Karpas-422 (cell line): ENCODE data around the gene SELENOV. TPM values are rescaled to one million over a fixed set of nuclear protein-coding genes. Genes with fewer than 3 reads are reported as not detected.

Experiments
- DNase-seq: peaks from one replicate; pipeline ENCODE4 v3.0.0-alpha.2; 2015
- H2AFZ ChIP-seq: fragments of 200-600 bp; sonication (generic); 2 replicates; pipeline ENCODE4 v1.6.1; 2014; ENCODE audit warnings: antibody characterized with exemption, low read length, mixed read lengths
- H3K27ac ChIP-seq: fragments of 200-600 bp; sonication (generic); 2 replicates; pipeline ENCODE4 v1.5.1; 2014; ENCODE audit warnings: mild to moderate bottlenecking, low read length, moderate library complexity
- H3K27me3 ChIP-seq: fragments of 200-600 bp; sonication (generic); 2 replicates; pipeline ENCODE4 v1.6.1; 2014; ENCODE audit warnings: low read length, mixed read lengths
- H3K36me3 ChIP-seq: fragments of 200-600 bp; sonication (generic); 2 replicates; pipeline ENCODE4 v1.6.1; 2014; ENCODE audit warnings: low read length, mixed read lengths; ENCODE audit not compliant: insufficient read depth
- H3K4me1 ChIP-seq: fragments of 200-600 bp; sonication (generic); 2 replicates; pipeline ENCODE4 v1.6.1; 2014; ENCODE audit warnings: mild to moderate bottlenecking, low read length, mixed read lengths
- H3K4me2 ChIP-seq: fragments of 200-600 bp; sonication (generic); 2 replicates; pipeline ENCODE4 v1.6.1; 2014; ENCODE audit warnings: low read length, low read depth, mild to moderate bottlenecking; ENCODE audit not compliant: poor library complexity, severe bottlenecking
- H3K4me3 ChIP-seq: fragments of 200-600 bp; sonication (generic); 2 replicates; pipeline ENCODE4 v1.5.1; 2014; ENCODE audit warnings: mild to moderate bottlenecking, antibody characterized with exemption, low read length, mixed read lengths
- H3K79me2 ChIP-seq: fragments of 200-600 bp; sonication (generic); 2 replicates; pipeline ENCODE4 v1.6.1; 2014; ENCODE audit warnings: mild to moderate bottlenecking, low read length, mixed read lengths
- H3K9ac ChIP-seq: fragments of 200-600 bp; sonication (generic); 2 replicates; pipeline ENCODE4 v1.6.0; 2014; ENCODE audit warnings: low read length
- H3K9me2 ChIP-seq: fragments of 200-600 bp; sonication (generic), shearing (Covaris generic); replicated peaks from 2 replicates; pipeline ENCODE4 v1.6.0; 2014; ENCODE audit warnings: mild to moderate bottlenecking, low read length, moderate library complexity; ENCODE audit not compliant: insufficient read depth
- H3K9me3 ChIP-seq: fragments of 300-700, 200-600 bp; sonication (generic); 2 replicates; pipeline ENCODE4 v1.6.1; 2014; ENCODE audit warnings: low read length, mixed read lengths
- H4K20me1 ChIP-seq: fragments of 200-600 bp; sonication (generic); 2 replicates; pipeline ENCODE4 v1.6.1; 2014; ENCODE audit warnings: mild to moderate bottlenecking, antibody characterized with exemption, low read length, low read depth; ENCODE audit not compliant: insufficient read depth
- total RNA-seq: library from RNA; depleted of rRNA; stranded (reverse); fragments of >200 nt; shearing (Covaris generic); gene quantifications from 2 replicates; pipeline ENCODE4 v1.2.3, GENCODE V29; 2014; ENCODE audit warnings: low replicate concordance; rRNA removed

The SELENOV gene
- total RNA-seq = not detected in 2 replicates

DNA sequence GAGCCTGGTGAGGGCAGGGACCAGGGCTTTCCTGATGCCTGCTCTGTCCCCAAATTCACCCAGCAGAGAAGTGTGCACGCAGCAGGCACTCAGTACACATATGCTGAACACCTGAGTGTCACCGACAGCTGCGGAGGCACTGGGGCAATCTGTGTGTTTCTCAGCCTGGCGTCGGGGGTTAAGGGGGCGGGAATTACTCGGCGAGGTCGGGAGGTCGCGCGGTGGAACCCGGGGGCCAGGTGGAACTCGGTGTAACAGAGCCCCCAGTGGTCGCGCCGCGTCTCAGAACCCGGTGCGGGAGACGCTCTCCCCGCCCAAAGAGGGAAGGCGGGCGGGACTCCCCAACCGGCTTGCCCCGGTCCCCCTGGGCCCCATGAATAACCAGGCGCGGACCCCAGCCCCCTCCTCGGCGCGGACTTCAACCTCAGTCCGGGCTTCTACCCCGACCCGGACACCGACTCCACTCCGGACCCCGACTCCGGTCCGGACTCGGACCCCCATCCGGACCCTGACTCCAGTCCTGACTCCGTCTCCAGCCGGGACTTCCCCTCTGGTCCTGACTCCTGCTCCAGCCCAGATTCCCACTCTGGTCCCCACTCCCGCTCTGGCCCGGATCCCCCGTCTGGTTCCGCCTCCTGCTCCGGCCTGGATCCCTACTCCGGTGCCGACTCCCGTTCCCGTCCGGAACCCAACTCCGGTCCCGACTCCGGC is at the start of gene SELENOV:
SELENOV (plus strand) TSS at position 300 of the 711 bp plus-strand sequence; CDS start at position 374, 74 bp downstream.
- no peak within 1 kb of the TSS for H3K4me2 ChIP-seq
- H4K20me1 ChIP-seq = no peaks in the 10 kb centered on the region
- no peak for DNase-seq

DNA sequence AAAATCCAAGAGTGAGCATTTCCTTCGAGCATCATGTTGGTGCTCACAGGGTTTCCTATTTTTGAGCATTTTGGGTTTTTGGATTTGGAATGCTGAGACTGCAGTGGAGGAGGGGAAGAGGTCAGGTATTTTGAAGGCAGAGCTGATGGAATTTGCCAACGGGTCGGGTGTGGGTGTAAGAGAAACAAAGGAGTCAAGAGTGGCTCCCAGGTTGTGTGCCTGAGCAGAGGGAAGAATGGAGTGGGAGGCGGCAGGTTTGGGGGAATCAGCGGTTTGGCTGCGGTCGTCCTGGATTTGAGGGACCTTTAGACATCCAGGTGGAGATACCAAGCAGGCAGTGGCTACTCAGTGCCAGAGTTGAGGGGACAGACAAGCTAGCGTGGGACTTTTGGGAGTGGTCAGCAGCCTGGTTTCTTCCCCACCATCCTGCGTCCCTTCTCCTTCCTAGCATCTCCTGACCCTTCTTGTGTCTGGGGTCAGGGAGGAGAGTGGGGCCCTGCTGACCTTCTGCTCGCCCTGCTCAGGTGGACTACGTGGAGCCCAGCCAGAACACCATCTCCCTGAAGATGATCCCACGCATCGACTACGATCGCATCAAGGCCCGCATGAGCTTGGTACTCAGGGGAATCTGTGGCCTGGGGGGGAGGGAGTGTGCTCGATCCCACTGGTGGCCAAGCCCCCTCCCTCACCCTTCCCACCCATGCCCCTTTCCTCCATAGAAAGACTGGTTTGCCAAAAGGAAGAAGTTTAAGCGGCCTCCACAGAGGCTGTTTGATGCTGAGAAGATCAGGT is 48.8 kb upstream of the SELENOV start:
- Histone ChIP-seq H3K9me2 (no peaks in the 10 kb centered on the region), H3K79me2 (peaks cover 7% of the 10 kb centered on the region), H2AFZ (no peak overlapping the region), H3K4me1 (no peaks in the 10 kb centered on the region), H3K4me2 (no peak overlapping the region), H4K20me1 (0 out of 2 replicates have a peak, but pooled peaks cover 6% of the 10 kb centered on the region), H3K9me3 (no peaks in the 10 kb centered on the region), H3K9ac (no peak overlapping the region), H3K27ac (no peak overlapping the region), H3K36me3 (peaks cover 24% of the 10 kb centered on the region), H3K4me3 (no peak overlapping the region), H3K27me3 (no peaks in the 10 kb centered on the region)
- DNase-seq = no peak

More for the DNA sequence above, at the start of gene SELENOV:
- Histone ChIP-seq H3K9me2 (no peaks in the 10 kb centered on the region), H3K9ac (no peak within 1 kb of the TSS), H3K79me2 (no peaks in the 10 kb centered on the region), H3K9me3 (no peaks in the 10 kb centered on the region), H3K4me1 (no peaks in the 10 kb centered on the region), H3K27ac (no peak within 1 kb of the TSS), H3K36me3 (no peaks in the 10 kb centered on the region), H3K27me3 (no peaks in the 10 kb centered on the region), H3K4me3 (no peak within 1 kb of the TSS), H2AFZ (no peak within 1 kb of the TSS)

GRCh38 chr19:39467941-39468340 is 47.0 kb upstream of the SELENOV start:
- H3K4me2 ChIP-seq = no peak overlapping the region
- H3K27me3 ChIP-seq = no peaks in the 10 kb centered on the region
- no peak for DNase-seq
- peaks cover 4% of the 10 kb centered on the region for H3K79me2 ChIP-seq
- H3K9me3 ChIP-seq = no peaks in the 10 kb centered on the region
- H3K4me1 ChIP-seq = no peaks in the 10 kb centered on the region
- no peak overlapping the region for H3K4me3 ChIP-seq
- H3K36me3 ChIP-seq = peaks cover 24% of the 10 kb centered on the region
- no peak overlapping the region for H3K27ac ChIP-seq
- H3K9me2 ChIP-seq = no peaks in the 10 kb centered on the region
- H4K20me1 ChIP-seq = 0 out of 2 replicates have a peak, but pooled peaks cover 6% of the 10 kb centered on the region
- H3K9ac ChIP-seq = no peak overlapping the region
- no peak overlapping the region for H2AFZ ChIP-seq

DNA sequence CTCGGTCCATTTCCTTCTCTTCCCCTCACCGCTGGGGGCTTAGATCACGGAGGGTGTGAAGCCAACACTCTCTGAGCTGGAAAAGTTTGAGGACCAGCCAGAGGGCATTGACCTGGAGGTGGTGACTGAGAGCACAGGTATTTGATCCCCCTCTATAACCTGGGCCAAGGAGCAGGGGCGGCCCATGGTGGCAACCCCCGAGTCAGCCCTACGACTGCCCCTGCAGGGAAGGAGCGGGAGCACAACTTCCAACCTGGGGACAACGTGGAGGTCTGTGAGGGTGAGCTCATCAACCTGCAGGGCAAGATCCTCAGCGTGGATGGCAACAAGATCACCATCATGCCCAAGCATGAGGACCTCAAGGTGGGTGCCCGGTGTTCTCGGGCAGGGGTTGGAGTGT is 45.9 kb upstream of the SELENOV start:
- H3K27me3 ChIP-seq = no peaks in the 10 kb centered on the region
- no peak overlapping the region for H3K4me2 ChIP-seq
- H3K36me3 ChIP-seq = peaks cover 17% of the 10 kb centered on the region
- H4K20me1 ChIP-seq = 0 out of 2 replicates have a peak, but pooled peaks cover 6% of the 10 kb centered on the region
- H3K9me3 ChIP-seq = no peaks in the 10 kb centered on the region
- H3K79me2 ChIP-seq = no peaks in the 10 kb centered on the region; the same call in 1 of the 2 replicates
- no peak overlapping the region for H3K4me3 ChIP-seq
- H2AFZ ChIP-seq = no peak overlapping the region
- no peak overlapping the region for H3K27ac ChIP-seq
- no peaks in the 10 kb centered on the region for H3K9me2 ChIP-seq
- no peak for DNase-seq
- H3K4me1 ChIP-seq = no peaks in the 10 kb centered on the region
- H3K9ac ChIP-seq = no peak overlapping the region

- H3K4me3 ChIP-seq = no peak overlapping the region
- H3K9me3 ChIP-seq = no peaks in the 10 kb centered on the region
- no peaks in the 10 kb centered on the region; the same call in 1 of the 2 replicates for H3K79me2 ChIP-seq
- no peaks in the 10 kb centered on the region for H3K4me1 ChIP-seq
- no peak overlapping the region for H3K9ac ChIP-seq
- peaks cover 20% of the 10 kb centered on the region for H3K36me3 ChIP-seq
- H3K27me3 ChIP-seq = no peaks in the 10 kb centered on the region
- H3K27ac ChIP-seq = no peak overlapping the region
- H3K4me2 ChIP-seq = no peak overlapping the region
- 0 out of 2 replicates have a peak, but pooled peaks cover 6% of the 10 kb centered on the region for H4K20me1 ChIP-seq
- no peak overlapping the region for H2AFZ ChIP-seq
- DNase-seq = no peak
- no peaks in the 10 kb centered on the region for H3K9me2 ChIP-seq
Observed at GRCh38 chr19:39469567-39469966, 45.4 kb upstream of the SELENOV start.

GRCh38 chr19:39470724-39471339 is 44.1 kb upstream of the SELENOV start:
- Histone ChIP-seq H3K9me2 (no peaks in the 10 kb centered on the region), H2AFZ (no peak overlapping the region), H3K9me3 (no peaks in the 10 kb centered on the region), H3K27ac (no peak overlapping the region), H3K9ac (no peak overlapping the region), H4K20me1 (0 out of 2 replicates have a peak, but pooled peaks cover 2% of the 10 kb centered on the region), H3K4me1 (no peaks in the 10 kb centered on the region), H3K4me3 (no peak overlapping the region), H3K27me3 (no peaks in the 10 kb centered on the region), H3K36me3 (peaks cover 26% of the 10 kb centered on the region), H3K79me2 (no peaks in the 10 kb centered on the region; the same call in 1 of the 2 replicates), H3K4me2 (no peak overlapping the region)
- DNase-seq = no peak

- no peaks in the 10 kb centered on the region for H3K4me1 ChIP-seq
- H4K20me1 ChIP-seq = 0 out of 2 replicates have a peak, but pooled peaks cover 2% of the 10 kb centered on the region
- H3K4me2 ChIP-seq = no peak overlapping the region
- peaks cover 34% of the 10 kb centered on the region for H3K36me3 ChIP-seq
- no peak overlapping the region for H2AFZ ChIP-seq
- no peaks in the 10 kb centered on the region for H3K79me2 ChIP-seq
- H3K9ac ChIP-seq = no peak overlapping the region
- H3K9me3 ChIP-seq = no peaks in the 10 kb centered on the region
- H3K4me3 ChIP-seq = no peak overlapping the region
- H3K27me3 ChIP-seq = no peaks in the 10 kb centered on the region
- DNase-seq = no peak
- H3K27ac ChIP-seq = no peak overlapping the region
- no peaks in the 10 kb centered on the region for H3K9me2 ChIP-seq
Observed at GRCh38 chr19:39471756-39472536, 43.0 kb upstream of the SELENOV start.
